Naive thymus-derived CD4-positive, alpha-beta T cell (primary cell): ENCODE results near the gene MACROD2. TPM values are rescaled to one million over a fixed set of nuclear protein-coding genes. Genes with fewer than 3 reads are reported as not detected.

Experiments used
- ATAC-seq: fragments of 150-1000 bp; cut with Tn5 transposase; 2 replicates; pipeline ENCODE4 v1.10.0; 2021; ENCODE audit warnings: mild to moderate bottlenecking, moderate library complexity
- CTCF ChIA-PET: fragments of 350-600 bp; sonication (Branson Sonifier 250); formaldehyde crosslinking; loops from one replicate; lab custom pipeline; 2021; ENCODE audit warnings: antibody characterized with exemption; lab: Charles Lee
- POLR2A ChIA-PET: fragments of 350-600 bp; sonication (Branson Sonifier 250); formaldehyde crosslinking; loops from one replicate; lab custom pipeline; 2021; ENCODE audit warnings: antibody characterized with exemption, inconsistent platforms; lab: Charles Lee
- DNase-seq, 9 donors: peaks; one replicate each; pipeline versions ENCODE4 v3.0.0 to v3.0.0-alpha.2; 2020 to 2022; ENCODE audit warnings: mixed read lengths in 1 of 9
- H3K27ac ChIP-seq: one replicate; pipeline ENCODE4 v1.7.0; 2013; ENCODE audit warnings: mild to moderate bottlenecking, low read depth, low read length, moderate library complexity
- H3K27me3 ChIP-seq, 2 donors: one replicate each; pipeline ENCODE4 v1.7.0; 2013; ENCODE audit warnings: low read length in 2 of 2, mild to moderate bottlenecking in 2 of 2, moderate library complexity in 2 of 2; ENCODE audit not compliant: control insufficient read depth in 2 of 2, insufficient read depth in 2 of 2
- H3K36me3 ChIP-seq, 3 experiments: 1 replicate in 2 of 3; 2 replicates in 1 of 3; pipeline ENCODE4 v1.7.0; 2013; ENCODE audit warnings: low read length in 3 of 3, mild to moderate bottlenecking in 3 of 3, moderate library complexity in 1 of 3; ENCODE audit not compliant: insufficient read depth in 3 of 3, control insufficient read depth in 2 of 3
- H3K4me1 ChIP-seq, 2 donors: one replicate each; pipeline ENCODE4 v1.7.0; 2013; ENCODE audit warnings: low read length in 2 of 2, mild to moderate bottlenecking in 2 of 2, moderate library complexity in 1 of 2; ENCODE audit not compliant: control insufficient read depth in 2 of 2, insufficient read depth in 2 of 2
- H3K4me3 ChIP-seq: 2 replicates; pipeline ENCODE4 v1.7.0; 2013; ENCODE audit warnings: mild to moderate bottlenecking, low read length
- H3K9me3 ChIP-seq, 3 experiments: 1 replicate in 2 of 3; 2 replicates in 1 of 3; pipeline ENCODE4 v1.7.0; 2013; ENCODE audit warnings: low read length in 3 of 3; ENCODE audit not compliant: control insufficient read depth in 2 of 3
- H3K27ac Mint-ChIP-seq, 9 donors: one replicate each; pipeline ENCODE4 v1.8.0; 2020 to 2022; ENCODE audit warnings: mixed read lengths in 9 of 9, mild to moderate bottlenecking in 8 of 9, moderate library complexity in 5 of 9, inconsistent platforms in 2 of 9
- H3K27me3 Mint-ChIP-seq, 5 donors: one replicate each; pipeline ENCODE4 v1.8.0; 2021 to 2022; ENCODE audit warnings: mixed read lengths in 5 of 5, mild to moderate bottlenecking in 1 of 5
- H3K36me3 Mint-ChIP-seq, 5 donors: one replicate each; pipeline ENCODE4 v1.8.0; 2020 to 2022; ENCODE audit warnings: mixed read lengths in 5 of 5, mild to moderate bottlenecking in 3 of 5, inconsistent platforms in 1 of 5
- H3K4me1 Mint-ChIP-seq, 7 donors: one replicate each; pipeline ENCODE4 v1.8.0; 2020 to 2022; ENCODE audit warnings: mixed read lengths in 7 of 7, mild to moderate bottlenecking in 3 of 7, inconsistent platforms in 1 of 7
- H3K4me3 Mint-ChIP-seq, 10 donors: one replicate each; pipeline ENCODE4 v1.8.0; 2020 to 2022; ENCODE audit warnings: mild to moderate bottlenecking in 10 of 10, mixed read lengths in 10 of 10, moderate library complexity in 6 of 10, inconsistent platforms in 2 of 10
- H3K9me3 Mint-ChIP-seq, 11 donors: one replicate each; pipeline ENCODE4 v1.8.0; 2020 to 2022; ENCODE audit warnings: mixed read lengths in 11 of 11, mild to moderate bottlenecking in 4 of 11, inconsistent platforms in 1 of 11, moderate library complexity in 1 of 11
- intact Hi-C, 2 donors: fragments of 100-400 bp; cut with micrococcal nuclease; formaldehyde crosslinking; loops; one replicate each; pipeline ENCODE4 v1.15.1; 2023
- polyA plus RNA-seq, 2 donors: library from polyadenylated mRNA; unstranded; fragments of 300-500 nt; fragmentation: Illumina TruSeq; gene quantifications; one replicate each; pipeline ENCODE4 v1.2.3, GENCODE V29; 2021
- total RNA-seq, 6 experiments: library from RNA in 5 of 6; stranded (reverse) in 5 of 6; gene quantifications; 1 replicate in 5 of 6; 2 replicates in 1 of 6; pipeline ENCODE4 v1.2.3 and lab custom pipeline; 2021 to 2026

MACROD2 gene
- total and polyA plus RNA-seq, 7 experiments from 2014 or later = 0.27 to 0.86 (median 0.34) TPM; not detected in 4

GRCh38 chr20:15265581-15266309 is 1270.4 kb downstream of the MACROD2 start:
- Mint-ChIP-seq H3K27ac (no peak overlapping the region), H3K27me3 (peaks cover 0 to 4% (median 0%) of the 10 kb centered on the region in 5 donors), H3K4me3 (no peak overlapping the region), H3K4me1 (no peaks in the 10 kb centered on the region), H3K36me3 (no peaks in the 10 kb centered on the region), H3K9me3 (peaks cover 0 to 25% (median 3%) of the 10 kb centered on the region in 11 donors)
- POLR2A ChIA-PET = no interaction called here
- DNase-seq = no peak
- no peak overlapping the region for H3K27ac ChIP-seq
- H3K27me3 ChIP-seq = no peaks in the 10 kb centered on the region
- intact Hi-C loops = no loop called here
- no peak for ATAC-seq
- H3K4me3 ChIP-seq = no peak overlapping the region
- CTCF ChIA-PET = no interaction called here
- no peaks in the 10 kb centered on the region for H3K36me3 ChIP-seq
- H3K4me1 ChIP-seq = no peaks in the 10 kb centered on the region
- no peaks in the 10 kb centered on the region for H3K9me3 ChIP-seq

GRCh38 chr20:15267935-15268334 is 1272.6 kb downstream of the MACROD2 start:
- Mint-ChIP-seq H3K9me3 (peaks cover 0 to 20% (median 3%) of the 10 kb centered on the region in 11 donors), H3K4me3 (no peak overlapping the region), H3K27ac (no peak overlapping the region), H3K36me3 (no peaks in the 10 kb centered on the region), H3K4me1 (no peaks in the 10 kb centered on the region), H3K27me3 (peaks cover 0 to 4% (median 0%) of the 10 kb centered on the region in 5 donors)
- intact Hi-C loops = no loop called here
- Histone ChIP-seq H3K4me1 (no peaks in the 10 kb centered on the region), H3K4me3 (no peak overlapping the region), H3K27me3 (no peaks in the 10 kb centered on the region), H3K36me3 (no peaks in the 10 kb centered on the region), H3K27ac (no peak overlapping the region), H3K9me3 (no peaks in the 10 kb centered on the region)
- DNase-seq (no peak), ATAC-seq (no peak)
- POLR2A ChIA-PET = no interaction called here
- CTCF ChIA-PET = no interaction called here

GRCh38 chr20:15278041-15278440 is 1282.7 kb downstream of the MACROD2 start:
- no peak overlapping the region for H3K27ac Mint-ChIP-seq
- Histone ChIP-seq H3K9me3 (peaks cover 0 to 3% (median 0%) of the 10 kb centered on the region in 3 experiments), H3K27ac (no peak overlapping the region), H3K4me1 (no peaks in the 10 kb centered on the region), H3K4me3 (no peak overlapping the region), H3K36me3 (no peaks in the 10 kb centered on the region), H3K27me3 (no peaks in the 10 kb centered on the region)
- ChIA-PET POLR2A (no interaction called here), CTCF (no interaction called here)
- intact Hi-C loops = no loop called here
- H3K36me3 Mint-ChIP-seq = peaks cover 0 to 3% (median 0%) of the 10 kb centered on the region in 5 donors
- peaks cover 0 to 27% (median 9%) of the 10 kb centered on the region in 11 donors for H3K9me3 Mint-ChIP-seq
- no peaks in the 10 kb centered on the region for H3K4me1 Mint-ChIP-seq
- DNase-seq (no peak), ATAC-seq (no peak)
- no peak overlapping the region for H3K4me3 Mint-ChIP-seq
- H3K27me3 Mint-ChIP-seq = no peaks in the 10 kb centered on the region

- H3K9me3 Mint-ChIP-seq = peaks cover 0 to 37% (median 5%) of the 10 kb centered on the region in 11 donors
- no peaks in the 10 kb centered on the region for H3K4me1 Mint-ChIP-seq
- DNase-seq = no peak
- no peak overlapping the region for H3K27ac Mint-ChIP-seq
- ChIA-PET POLR2A (no interaction called here), CTCF (no interaction called here)
- no peak overlapping the region for H3K27ac ChIP-seq
- ATAC-seq = no peak
- H3K4me3 ChIP-seq = no peak overlapping the region
- no peaks in the 10 kb centered on the region for H3K27me3 ChIP-seq
- no peaks in the 10 kb centered on the region for H3K4me1 ChIP-seq
- H3K27me3 Mint-ChIP-seq = no peaks in the 10 kb centered on the region
- intact Hi-C loops = no loop called here
- peaks cover 0 to 1% (median 0%) of the 10 kb centered on the region in 5 donors for H3K36me3 Mint-ChIP-seq
- no peaks in the 10 kb centered on the region for H3K9me3 ChIP-seq
- no peaks in the 10 kb centered on the region for H3K36me3 ChIP-seq
- no peak overlapping the region for H3K4me3 Mint-ChIP-seq
Observed at GRCh38 chr20:15287329-15287728, 1292.0 kb downstream of the MACROD2 start.

- no peak for DNase-seq
Observed at GRCh38 chr20:15288106-15288505, 1292.8 kb downstream of the MACROD2 start.

GRCh38 chr20:15289337-15289736 is 1294.0 kb downstream of the MACROD2 start:
- POLR2A ChIA-PET = no interaction called here
- H3K9me3 Mint-ChIP-seq = peaks cover 0 to 28% (median 2%) of the 10 kb centered on the region in 11 donors

More at GRCh38 chr20:15288106-15288505, 1292.8 kb downstream of the MACROD2 start:
- H3K9me3 Mint-ChIP-seq = peaks cover 0 to 32% (median 4%) of the 10 kb centered on the region in 11 donors
- CTCF ChIA-PET = no interaction called here
- no peaks in the 10 kb centered on the region for H3K4me1 ChIP-seq
- H3K9me3 ChIP-seq = no peaks in the 10 kb centered on the region
- H3K4me1 Mint-ChIP-seq = no peaks in the 10 kb centered on the region
- H3K27ac Mint-ChIP-seq = no peak overlapping the region
- no peaks in the 10 kb centered on the region for H3K27me3 Mint-ChIP-seq
- H3K36me3 Mint-ChIP-seq = no peaks in the 10 kb centered on the region
- POLR2A ChIA-PET = no interaction called here
- H3K4me3 ChIP-seq = no peak overlapping the region
- H3K27me3 ChIP-seq = no peaks in the 10 kb centered on the region
- no peaks in the 10 kb centered on the region for H3K36me3 ChIP-seq
- H3K27ac ChIP-seq = no peak overlapping the region
- H3K4me3 Mint-ChIP-seq = no peak overlapping the region
- ATAC-seq = no peak
- intact Hi-C loops = no loop called here

GRCh38 chr20:15292405-15292804 is 1297.1 kb downstream of the MACROD2 start:
- ATAC-seq (no peak), DNase-seq (no peak)
- ChIA-PET CTCF (no interaction called here), POLR2A (no interaction called here)
- Mint-ChIP-seq H3K27me3 (no peaks in the 10 kb centered on the region), H3K4me1 (no peaks in the 10 kb centered on the region), H3K27ac (no peak overlapping the region), H3K4me3 (no peak overlapping the region), H3K36me3 (peaks cover 0 to 4% (median 0%) of the 10 kb centered on the region in 5 donors), H3K9me3 (peaks cover 0 to 17% (median 4%) of the 10 kb centered on the region in 11 donors)
- no peaks in the 10 kb centered on the region for H3K36me3 ChIP-seq
- H3K27me3 ChIP-seq = no peaks in the 10 kb centered on the region
- H3K27ac ChIP-seq = no peak overlapping the region
- no peaks in the 10 kb centered on the region for H3K9me3 ChIP-seq
- intact Hi-C loops = no loop called here
- H3K4me3 ChIP-seq = no peak overlapping the region
- H3K4me1 ChIP-seq = no peaks in the 10 kb centered on the region

More at GRCh38 chr20:15289337-15289736, 1294.0 kb downstream of the MACROD2 start:
- intact Hi-C loops = no loop called here
- Mint-ChIP-seq H3K27me3 (no peaks in the 10 kb centered on the region), H3K36me3 (no peaks in the 10 kb centered on the region), H3K4me3 (no peak overlapping the region), H3K4me1 (no peaks in the 10 kb centered on the region), H3K27ac (no peak overlapping the region)
- CTCF ChIA-PET = no interaction called here
- ATAC-seq (no peak), DNase-seq (no peak)
- no peaks in the 10 kb centered on the region for H3K36me3 ChIP-seq
- no peak overlapping the region for H3K27ac ChIP-seq
- H3K9me3 ChIP-seq = no peaks in the 10 kb centered on the region
- no peak overlapping the region for H3K4me3 ChIP-seq
- no peaks in the 10 kb centered on the region for H3K4me1 ChIP-seq
- no peaks in the 10 kb centered on the region for H3K27me3 ChIP-seq
